HG02678 (cell line): ENCODE measurements around the gene SRGN.
"Not testable (repeated sequence)": the region's sequence is repeated elsewhere in the genome, so short reads cannot be mapped to it uniquely, and the experiment has no call there.

Source experiments
- ATAC-seq: cut with Tn5 transposase; IDR thresholded peaks from one replicate; pipeline ENCODE4 v1.9.1; 2021; ENCODE audit warnings: mild to moderate bottlenecking, moderate library complexity; ENCODE audit not compliant: unreplicated experiment

The SRGN gene

GRCh38 chr10:69087590-69088470, at the start of gene SRGN:
TSS of gene SRGN (plus strand) at chr10:69088103. CDS start at chr10:69088158, 55 bp downstream.
- peak; percentile 66 for ATAC-seq

GRCh38 chr10:69040904-69041303, 47.0 kb upstream of the SRGN start:
- ATAC-seq: not testable (repeated sequence)

- ATAC-seq: no peak
Measured at GRCh38 chr10:69042417-69042816, 45.5 kb upstream of the SRGN start.

DNA sequence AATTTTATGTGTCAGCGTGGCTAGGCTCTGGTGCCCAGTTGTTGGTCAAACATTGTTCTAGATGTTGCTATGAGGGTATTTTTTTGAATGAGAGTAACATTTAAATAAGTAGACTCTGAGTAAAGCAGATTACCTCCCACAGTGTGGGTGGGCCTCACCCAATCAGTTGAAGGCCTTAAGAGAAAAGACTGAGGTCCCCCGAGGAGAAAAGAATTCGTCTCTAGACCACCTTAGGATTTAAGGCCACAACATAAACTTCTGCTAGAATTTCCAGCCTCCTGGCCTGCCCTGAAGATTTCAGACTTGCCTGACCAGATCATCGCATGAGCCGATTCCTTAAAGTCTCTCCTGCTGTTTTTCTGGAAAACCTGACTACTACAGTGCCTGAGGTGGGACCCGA, 45.1 kb upstream of the SRGN start:
- ATAC-seq: no peak

DNA sequence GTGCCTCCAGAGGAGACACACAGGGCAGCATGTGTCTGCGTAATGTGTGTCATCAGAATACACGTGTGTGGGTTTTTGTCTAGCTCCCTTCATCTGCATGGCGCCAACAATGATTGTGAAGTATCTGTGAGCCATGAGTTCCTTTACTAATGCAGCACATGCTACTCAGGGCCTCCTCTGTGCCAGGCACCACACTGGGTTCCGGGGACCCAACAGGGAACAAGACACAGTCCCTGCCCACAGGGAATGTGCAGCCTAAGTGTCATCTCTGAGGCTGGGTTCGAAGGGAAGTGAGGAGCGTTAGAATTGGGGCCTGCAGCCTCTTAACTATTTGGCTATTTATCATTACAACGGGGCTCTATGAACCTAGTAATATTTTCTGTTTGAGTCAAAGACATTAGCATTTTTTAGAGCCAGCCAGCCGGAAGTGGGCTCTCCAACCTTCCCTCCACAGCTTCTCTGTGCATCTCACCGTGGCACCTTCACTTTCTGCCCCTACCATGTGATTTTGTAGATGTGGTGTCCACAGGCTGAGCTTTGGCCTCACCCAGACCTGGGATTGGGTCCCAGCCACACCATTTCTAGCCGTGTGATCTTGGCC, 43.9 kb upstream of the SRGN start:
- peak; percentile 52 for ATAC-seq

DNA sequence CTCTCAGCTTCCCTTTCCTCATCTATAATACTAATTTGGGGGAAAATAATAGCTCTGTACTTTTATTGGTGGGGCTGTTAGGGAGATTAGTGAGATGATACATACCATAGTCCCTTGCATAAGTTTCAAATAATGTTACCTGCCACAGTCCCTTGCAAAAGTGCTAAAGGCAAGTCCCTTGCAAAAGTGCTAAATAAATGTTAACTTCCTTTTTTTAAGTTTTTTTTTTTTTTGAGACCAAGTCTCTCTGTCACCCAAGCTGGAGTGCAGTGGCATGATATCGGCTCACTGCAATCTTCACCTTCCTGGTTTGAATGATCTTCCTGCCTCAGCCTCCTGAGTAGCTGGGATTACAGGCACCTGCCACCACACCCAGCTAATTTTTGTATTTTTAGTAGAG, 43.4 kb upstream of the SRGN start:
- no peak for ATAC-seq

DNA sequence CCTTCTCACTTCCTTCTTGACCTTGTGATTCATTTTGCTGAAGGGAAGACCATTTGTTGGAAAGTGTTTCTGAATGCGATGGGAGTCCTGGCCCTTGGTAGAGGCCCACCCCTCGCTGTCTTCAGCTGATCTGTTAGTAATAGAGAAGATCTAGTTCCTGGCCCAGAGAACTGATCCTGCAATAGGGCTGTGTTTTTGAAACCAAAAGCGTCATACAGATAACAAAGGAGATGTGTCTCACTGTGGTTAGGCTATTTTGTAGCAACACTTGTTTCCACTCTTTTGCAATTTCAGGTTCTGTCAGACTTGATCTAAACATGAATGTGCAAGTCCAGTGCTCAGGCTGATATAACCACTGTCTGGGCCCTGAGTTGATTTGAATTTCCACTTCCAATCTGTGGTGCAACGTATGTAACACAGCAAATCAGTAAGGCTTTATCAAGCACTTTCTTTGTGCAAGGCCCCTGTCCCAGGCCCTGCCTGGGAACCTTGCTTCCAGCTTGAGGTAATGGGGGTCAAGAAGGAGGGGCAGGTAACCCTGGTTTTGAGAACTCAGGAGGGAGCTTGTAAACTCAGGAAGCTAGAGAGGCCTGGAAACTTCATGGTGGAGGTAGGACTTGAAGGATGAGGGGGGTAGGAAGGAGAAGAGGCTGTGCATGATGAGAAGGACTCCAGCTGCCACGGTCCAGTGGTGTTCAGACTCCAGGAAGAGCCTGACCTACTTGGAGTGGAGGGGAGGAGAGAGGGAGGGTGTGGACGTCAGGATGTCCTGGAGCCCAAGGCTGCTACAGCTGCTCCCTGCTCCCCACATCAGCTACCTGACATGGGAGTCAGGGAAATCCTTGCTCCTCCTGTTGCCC, 42.2 kb upstream of the SRGN start:
- ATAC-seq: peak; percentile 59

DNA sequence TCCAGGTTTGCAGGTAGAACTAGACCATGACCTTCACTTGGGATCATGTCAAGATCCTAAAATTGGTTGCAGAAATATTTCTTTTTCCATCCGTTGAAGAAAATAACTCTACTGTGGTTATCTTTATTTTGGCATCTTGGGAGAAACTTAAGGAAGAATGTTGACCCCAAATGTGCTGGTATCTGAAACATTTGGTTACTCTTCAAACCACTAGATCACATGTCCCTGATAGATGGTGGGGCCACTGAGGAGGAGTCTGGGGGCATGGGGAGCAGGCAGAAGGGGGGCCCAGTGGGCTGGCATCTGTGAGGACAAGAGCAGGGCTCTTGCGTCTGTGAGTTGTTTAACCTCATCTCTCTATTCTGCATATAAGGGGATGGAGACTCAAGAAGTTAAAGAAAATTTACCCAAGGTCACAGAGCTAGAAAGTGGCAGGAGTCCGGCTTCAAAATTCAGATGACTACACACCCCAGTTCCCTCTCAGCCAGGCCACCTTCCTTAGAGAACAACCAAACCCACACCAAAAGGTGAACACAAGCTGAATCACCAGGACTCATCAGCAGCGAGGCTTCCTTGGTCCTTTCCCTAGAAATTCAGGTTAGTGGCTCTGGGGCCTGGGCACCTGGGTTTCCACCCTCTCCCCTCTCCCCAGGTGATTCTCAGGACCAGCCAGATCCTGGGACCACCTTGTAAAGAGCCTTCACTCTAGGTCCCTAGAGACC, 40.6 kb upstream of the SRGN start:
- no peak for ATAC-seq

DNA sequence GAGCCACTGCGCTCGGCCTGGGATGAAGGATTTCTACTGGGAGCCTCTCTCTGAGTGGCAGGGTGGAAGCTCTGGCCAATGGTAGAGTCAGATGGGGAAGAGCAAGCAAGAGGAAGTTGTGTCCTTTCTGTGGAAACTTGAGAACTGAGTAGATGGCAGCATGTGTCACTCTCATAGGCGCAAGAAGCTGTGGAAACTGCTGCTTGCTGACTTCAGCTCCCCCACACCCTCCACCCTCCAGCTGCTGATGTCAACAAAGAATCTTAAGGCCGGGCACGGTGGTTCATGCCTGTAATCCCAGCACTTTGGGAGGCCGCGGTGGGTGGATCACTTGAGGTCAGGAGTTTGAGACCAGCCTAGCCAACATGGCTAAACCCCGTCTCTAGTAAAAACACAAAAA, 39.8 kb upstream of the SRGN start:
- no peak for ATAC-seq

DNA sequence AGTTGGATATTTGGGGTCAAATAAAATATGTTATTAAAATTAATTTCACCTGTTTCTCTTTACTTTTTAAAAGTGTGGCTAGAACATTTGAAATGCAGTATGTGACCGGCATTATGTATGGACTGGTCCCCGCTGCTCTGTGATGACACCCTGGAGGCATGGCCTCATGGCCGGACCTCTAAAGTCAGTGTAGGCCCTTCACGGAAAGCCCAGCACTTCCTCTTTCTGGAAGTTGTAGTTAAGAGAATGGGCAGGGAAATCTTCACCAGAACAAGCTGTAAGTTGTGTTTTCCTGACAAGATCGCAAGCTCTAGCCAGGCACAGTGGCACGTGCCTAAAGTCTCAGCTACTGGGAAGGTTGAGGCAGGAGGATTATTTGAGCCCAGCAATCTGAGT, 38.3 kb upstream of the SRGN start:
- ATAC-seq: no peak

- ATAC-seq: peak; percentile 32
Measured at GRCh38 chr10:69051303-69051702, 36.6 kb upstream of the SRGN start.

DNA sequence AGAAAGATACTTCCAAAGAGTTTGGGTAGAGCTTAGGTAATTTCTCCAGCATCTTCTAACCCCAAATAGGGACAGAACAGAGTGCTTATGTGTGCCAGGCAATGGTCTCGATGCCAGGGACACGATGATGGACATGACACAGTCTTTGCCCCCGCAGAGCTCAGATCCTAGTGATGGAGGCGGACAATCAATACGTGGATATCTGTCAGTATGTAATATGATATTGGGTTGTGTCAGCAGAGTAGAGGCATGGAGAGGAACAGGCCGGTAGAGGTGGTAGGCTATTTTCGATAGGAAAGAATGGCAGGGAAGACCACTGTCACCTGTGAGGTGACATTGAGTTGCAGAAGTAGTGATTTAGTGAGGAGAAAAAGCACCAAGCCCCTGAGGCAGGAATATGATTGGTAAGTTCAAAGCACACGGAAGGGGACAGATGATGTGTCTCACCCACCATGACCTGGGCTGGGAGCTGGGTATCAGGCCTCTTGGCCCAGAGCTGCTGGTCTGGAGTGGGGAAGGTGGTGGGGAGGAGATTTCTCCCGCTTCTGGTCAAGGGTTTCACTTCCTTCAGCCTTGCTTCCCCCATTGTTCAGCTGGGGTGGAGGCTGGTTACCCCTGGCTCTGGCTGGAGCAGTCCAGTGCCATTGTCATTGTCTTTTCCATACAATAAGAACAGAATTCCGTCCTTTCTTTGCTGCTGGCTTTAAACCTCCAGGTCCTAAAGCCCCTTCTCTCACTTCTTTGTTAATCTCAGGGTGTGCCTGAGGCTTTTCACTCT, 36.0 kb upstream of the SRGN start:
- no peak for ATAC-seq

- ATAC-seq: no peak
Measured at GRCh38 chr10:69052736-69053135, 35.2 kb upstream of the SRGN start.

DNA sequence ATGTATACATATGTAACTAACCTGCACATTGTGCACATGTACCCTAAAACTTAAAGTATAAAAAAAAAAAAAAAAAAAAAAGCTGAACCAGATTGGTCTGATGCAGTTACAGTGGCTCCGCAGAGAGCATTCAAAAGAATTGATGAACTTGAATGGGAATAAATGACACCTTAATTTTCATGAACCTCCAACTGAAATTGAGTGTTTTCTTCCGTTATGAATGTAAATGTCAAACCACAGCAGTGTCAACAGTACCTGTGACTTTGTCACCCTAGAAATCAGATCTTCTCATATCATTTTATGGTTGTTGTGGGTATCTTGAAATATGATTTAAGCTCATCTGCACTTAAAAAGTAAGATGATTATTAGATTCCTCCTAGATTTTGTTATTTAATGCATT, 32.7 kb upstream of the SRGN start:
- no peak for ATAC-seq

- no peak for ATAC-seq
Measured at GRCh38 chr10:69056129-69056528, 31.8 kb upstream of the SRGN start.

GRCh38 chr10:69056536-69057260, 31.2 kb upstream of the SRGN start:
- ATAC-seq: no peak

DNA sequence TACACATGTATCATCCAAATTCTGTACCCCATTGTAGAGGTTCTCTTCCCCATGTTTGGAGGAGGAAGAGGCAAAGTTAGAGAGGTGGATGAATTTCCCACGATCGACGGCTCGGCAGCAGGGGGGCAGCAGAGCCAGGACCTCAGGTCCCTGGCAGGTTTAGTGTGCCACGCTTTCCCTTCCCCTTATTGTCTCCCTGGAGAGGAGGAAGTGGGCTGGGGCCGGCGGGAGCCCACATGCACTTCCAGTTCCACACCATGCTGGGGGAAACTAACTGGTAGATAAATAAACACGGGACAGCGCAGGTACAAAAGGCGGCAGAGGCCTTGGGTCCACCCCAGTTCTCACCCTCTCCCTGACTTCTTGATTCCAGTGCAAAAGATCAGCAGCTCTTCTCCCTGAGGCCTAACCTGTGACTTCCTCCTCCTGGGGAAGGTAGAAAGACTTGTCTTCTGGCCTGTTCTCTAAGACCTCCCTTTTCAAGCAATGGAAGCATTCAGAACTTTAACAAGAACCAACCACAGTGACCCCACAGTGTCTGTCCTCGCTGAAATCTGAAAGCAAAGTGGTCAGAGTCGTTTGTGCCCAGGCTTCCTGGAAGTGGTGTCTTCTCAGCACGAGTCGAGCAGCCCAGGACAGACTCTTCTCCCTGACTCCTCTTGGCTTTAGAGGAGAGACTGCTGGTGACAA, 30.5 kb upstream of the SRGN start:
- ATAC-seq: no peak

DNA sequence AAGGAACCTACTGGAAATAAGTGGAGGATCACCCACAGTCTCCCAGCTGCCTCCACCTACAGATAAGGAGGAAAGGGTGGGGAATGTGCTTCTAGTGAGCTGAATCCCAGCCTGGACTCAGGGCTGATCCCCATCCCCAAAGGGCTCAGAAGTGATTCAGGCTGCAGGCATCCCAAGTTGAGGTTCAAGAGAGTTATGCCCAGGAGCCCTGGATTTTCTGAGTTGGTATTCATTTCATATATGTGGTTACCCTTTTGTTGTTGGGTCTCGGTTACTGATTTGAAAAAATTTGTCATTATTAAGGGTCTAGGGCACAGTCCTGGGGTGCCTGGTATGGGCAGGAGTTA, 30.0 kb upstream of the SRGN start:
- no peak for ATAC-seq
